ENCODE data around the gene ADAMTS14. TPM values are rescaled to one million over a fixed set of nuclear protein-coding genes. Genes with fewer than 3 reads are reported as not detected.

ADAMTS14 gene
- total RNA-seq, 1 experiment from 2014 or later, result not detected

GRCh38 chr10:70745555-70745954 lies 73.2 kb downstream of the ADAMTS14 start:
- ChIA-PET POLR2A (interaction anchor here (0.5 to 0.6 kb wide), 2 partner anchors 90 to 599 kb away, joined by 3 to 6 read pairs; partner anchors contain the start of gene TYSND1), CTCF (no interaction called here)
- DNase-seq, result no peak
- Mint-ChIP-seq H3K9me3 (ENCODE audit: unreplicated experiment) (peaks cover 11% of the 10 kb centered on the region), H3K36me3 (ENCODE audit: insufficient read depth, unreplicated experiment) (no peaks in the 10 kb centered on the region), H3K4me3 (ENCODE audit: unreplicated experiment) (no peak overlapping the region), H3K27me3 (ENCODE audit: insufficient read depth, unreplicated experiment) (no peaks in the 10 kb centered on the region), H3K4me1 (ENCODE audit: low read depth, unreplicated experiment) (no peaks in the 10 kb centered on the region), H3K27ac (ENCODE audit: unreplicated experiment) (no peak overlapping the region)
- peaks cover 7% of the 10 kb centered on the region; the same call in 1 of the 2 replicates for H3K4me1 ChIP-seq
- no peaks in the 10 kb centered on the region for H3K27me3 ChIP-seq (replicated peaks; ENCODE audit: control insufficient read depth, insufficient read depth, low read length)
- TF ChIP-seq CTCF (IDR thresholded peaks at IDR 0.05; ENCODE audit: insufficient read depth in 1 of 2, low read depth in 1 of 2, low read length in 1 of 2, severe bottlenecking in 1 of 2, unreplicated experiment in 1 of 2), result no peak
- intact Hi-C loops (cut with micrococcal nuclease; ENCODE audit: unreplicated experiment), result no loop called here
- BruUV-seq (replicated peaks), result no TSS peak
- H3K36me3 ChIP-seq (ENCODE audit: control insufficient read depth, insufficient read depth, low read length), result no peaks in the 10 kb centered on the region
- H3K9me3 ChIP-seq, result peaks cover 6% of the 10 kb centered on the region; the same call in 1 of the 2 replicates
- no peak overlapping the region for H3K4me3 ChIP-seq (ENCODE audit: low read depth, low read length)

- H3K9me3 ChIP-seq, result peaks cover 6% of the 10 kb centered on the region; the same call in 1 of the 2 replicates
- H3K4me3 Mint-ChIP-seq (ENCODE audit: unreplicated experiment), result no peak overlapping the region
- H3K36me3 ChIP-seq (ENCODE audit: control insufficient read depth, insufficient read depth, low read length), result no peaks in the 10 kb centered on the region
- H3K4me1 Mint-ChIP-seq (ENCODE audit: low read depth, unreplicated experiment), result no peaks in the 10 kb centered on the region
- peaks cover 6% of the 10 kb centered on the region; the same call in 1 of the 2 replicates for H3K4me1 ChIP-seq
- no peak for DNase-seq
- TF ChIP-seq CTCF (IDR thresholded peaks at IDR 0.05; ENCODE audit: insufficient read depth in 1 of 2, low read depth in 1 of 2, low read length in 1 of 2, severe bottlenecking in 1 of 2, unreplicated experiment in 1 of 2), result no peak
- peaks cover 11% of the 10 kb centered on the region for H3K9me3 Mint-ChIP-seq (ENCODE audit: unreplicated experiment)
- ChIA-PET CTCF (no interaction called here), POLR2A (no interaction called here)
- no TSS peak for BruUV-seq (replicated peaks)
- H3K27ac Mint-ChIP-seq (ENCODE audit: unreplicated experiment), result no peak overlapping the region
- H3K4me3 ChIP-seq (ENCODE audit: low read depth, low read length), result no peak overlapping the region
- H3K27me3 Mint-ChIP-seq (ENCODE audit: insufficient read depth, unreplicated experiment), result no peaks in the 10 kb centered on the region
- intact Hi-C loops (cut with micrococcal nuclease; ENCODE audit: unreplicated experiment), result no loop called here
- H3K36me3 Mint-ChIP-seq (ENCODE audit: insufficient read depth, unreplicated experiment), result no peaks in the 10 kb centered on the region
- no peaks in the 10 kb centered on the region for H3K27me3 ChIP-seq (replicated peaks; ENCODE audit: control insufficient read depth, insufficient read depth, low read length)
Observed at GRCh38 chr10:70747192-70747965, 75.1 kb downstream of the ADAMTS14 start.

GRCh38 chr10:70748305-70748704 lies 76.0 kb downstream of the ADAMTS14 start:
- ChIA-PET CTCF (no interaction called here), POLR2A (no interaction called here)
- H3K4me3 Mint-ChIP-seq (ENCODE audit: unreplicated experiment), result no peak overlapping the region
- H3K9me3 Mint-ChIP-seq (ENCODE audit: unreplicated experiment), result peaks cover 11% of the 10 kb centered on the region
- Histone ChIP-seq H3K4me1 (no peaks in the 10 kb centered on the region), H3K36me3 (ENCODE audit: control insufficient read depth, insufficient read depth, low read length) (no peaks in the 10 kb centered on the region), H3K4me3 (ENCODE audit: low read depth, low read length) (no peak overlapping the region), H3K9me3 (peaks cover 6% of the 10 kb centered on the region; the same call in 1 of the 2 replicates), H3K27me3 (replicated peaks; ENCODE audit: control insufficient read depth, insufficient read depth, low read length) (no peaks in the 10 kb centered on the region)
- H3K36me3 Mint-ChIP-seq (ENCODE audit: insufficient read depth, unreplicated experiment), result no peaks in the 10 kb centered on the region
- no peaks in the 10 kb centered on the region for H3K27me3 Mint-ChIP-seq (ENCODE audit: insufficient read depth, unreplicated experiment)
- no TSS peak for BruUV-seq (replicated peaks)
- H3K27ac Mint-ChIP-seq (ENCODE audit: unreplicated experiment), result no peak overlapping the region
- no peaks in the 10 kb centered on the region for H3K4me1 Mint-ChIP-seq (ENCODE audit: low read depth, unreplicated experiment)
- DNase-seq, result no peak
- no peak for TF ChIP-seq CTCF (IDR thresholded peaks at IDR 0.05; ENCODE audit: insufficient read depth in 1 of 2, low read depth in 1 of 2, low read length in 1 of 2, severe bottlenecking in 1 of 2, unreplicated experiment in 1 of 2)
- intact Hi-C loops (cut with micrococcal nuclease; ENCODE audit: unreplicated experiment), result no loop called here

Measured in Caco-2 (cell line).